Stimulated activated CD8-positive, alpha-beta memory T cell treated with anti-CD3 and anti-CD28 coated beads, Interleukin-12 subunit alpha, Interleukin-12 subunit beta, amount 100 ng/mL, for 24 hours (primary cell): ENCODE measurements around the gene ST8SIA2.

Experiments used
- DNase-seq: peaks from one replicate; pipeline ENCODE4 v3.0.0-alpha.2; 2020; ENCODE audit errors: extremely low read depth

ST8SIA2 gene

GRCh38 chr15:92393071-92393979, at the start of gene ST8SIA2:
Gene ST8SIA2, plus strand, starts transcription at chr15:92393881. Its CDS starts 184 bp downstream, at chr15:92394065.
- no peak for DNase-seq

GRCh38 chr15:92343924-92344643, 49.6 kb upstream of the ST8SIA2 start:
- DNase-seq: no peak

DNA sequence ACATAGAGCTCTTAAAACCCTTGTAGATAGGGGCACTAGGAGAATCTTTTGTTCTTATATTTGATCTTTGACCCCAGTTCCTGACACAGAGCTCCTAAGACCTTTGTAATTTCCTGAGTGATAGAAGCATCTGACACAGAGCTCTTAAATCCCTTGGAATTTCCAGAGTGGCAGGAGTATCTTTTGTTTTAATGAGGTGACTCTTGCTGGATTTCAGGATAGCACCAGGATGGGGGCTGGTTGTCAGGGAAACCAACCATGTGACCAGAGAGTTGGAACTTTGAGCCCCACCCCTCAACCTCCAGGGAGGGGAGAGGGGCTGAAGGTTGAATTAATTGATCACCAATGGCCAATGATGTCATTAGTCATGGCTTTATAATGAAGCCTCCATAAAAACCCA, 47.6 kb upstream of the ST8SIA2 start:
- DNase-seq: no peak

DNA sequence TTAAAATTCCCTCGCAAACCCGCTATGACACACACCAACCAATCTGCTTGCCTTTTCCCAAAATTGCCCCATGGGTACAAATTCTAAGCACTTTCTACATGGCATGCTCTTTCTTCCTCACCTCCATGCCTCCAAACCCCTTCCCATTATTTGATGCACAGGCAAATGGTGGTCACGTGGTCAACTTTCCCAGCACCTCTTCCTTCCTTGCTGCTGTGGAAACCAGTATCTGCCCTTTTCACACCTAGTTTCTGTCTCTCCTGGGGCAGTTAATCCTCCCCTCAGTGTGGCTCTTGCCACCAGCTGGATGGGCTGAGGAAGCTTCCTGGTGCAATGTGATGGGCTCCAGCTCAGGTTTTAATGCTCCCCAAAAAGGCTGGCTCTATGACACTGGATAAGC, 38.4 kb upstream of the ST8SIA2 start:
- no peak for DNase-seq

- no peak for DNase-seq
These were observed 32.2 kb upstream of the ST8SIA2 start for GRCh38 chr15:92361321-92362000.

- DNase-seq: no peak
These were observed 31.7 kb upstream of the ST8SIA2 start for GRCh38 chr15:92362001-92362350.

- DNase-seq: no peak
These were observed 28.6 kb upstream of the ST8SIA2 start for GRCh38 chr15:92365084-92365483.

DNA sequence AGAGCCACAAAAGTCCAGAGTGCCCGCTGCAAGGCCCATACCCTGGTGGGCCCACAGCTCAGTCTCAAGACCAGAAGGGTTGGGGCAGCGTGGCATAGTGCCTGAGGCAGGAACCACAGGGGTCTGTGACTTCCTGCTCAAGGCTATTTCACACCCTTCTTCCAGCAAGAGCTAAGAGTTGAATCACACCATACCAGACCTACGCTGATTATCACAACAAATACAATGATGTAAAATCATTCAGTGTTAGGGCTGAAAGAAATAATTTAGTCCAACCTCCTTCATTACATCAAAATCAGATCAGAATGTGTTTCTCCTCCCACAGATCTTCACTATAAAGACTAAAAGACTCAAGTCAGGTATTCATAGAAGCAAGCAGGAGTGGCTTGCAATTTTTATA, 27.8 kb upstream of the ST8SIA2 start:
- DNase-seq: no peak

- DNase-seq: no peak
These were observed 27.3 kb upstream of the ST8SIA2 start for GRCh38 chr15:92366381-92366780.

DNA sequence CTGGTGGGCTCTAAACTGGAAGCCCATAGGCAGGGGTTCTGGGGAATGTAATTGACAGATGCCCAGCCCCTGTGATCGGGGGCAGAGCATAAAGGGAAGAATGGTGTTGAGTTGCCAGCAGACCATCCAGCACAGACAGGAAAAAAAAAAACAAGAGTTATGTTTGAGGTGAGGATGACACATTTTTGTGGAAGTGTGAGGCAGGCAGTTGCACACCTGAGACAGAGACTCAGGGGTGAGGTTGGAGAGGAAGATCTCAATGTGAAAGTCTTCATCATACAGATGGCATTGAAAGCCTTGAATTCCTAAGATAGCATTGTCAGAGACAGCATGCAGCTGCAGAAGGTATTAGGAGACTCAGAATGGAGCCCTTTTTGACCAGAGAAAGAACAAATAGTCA, 18.6 kb upstream of the ST8SIA2 start:
- DNase-seq: no peak

GRCh38 chr15:92376109-92376508, 17.6 kb upstream of the ST8SIA2 start:
- no peak for DNase-seq

DNA sequence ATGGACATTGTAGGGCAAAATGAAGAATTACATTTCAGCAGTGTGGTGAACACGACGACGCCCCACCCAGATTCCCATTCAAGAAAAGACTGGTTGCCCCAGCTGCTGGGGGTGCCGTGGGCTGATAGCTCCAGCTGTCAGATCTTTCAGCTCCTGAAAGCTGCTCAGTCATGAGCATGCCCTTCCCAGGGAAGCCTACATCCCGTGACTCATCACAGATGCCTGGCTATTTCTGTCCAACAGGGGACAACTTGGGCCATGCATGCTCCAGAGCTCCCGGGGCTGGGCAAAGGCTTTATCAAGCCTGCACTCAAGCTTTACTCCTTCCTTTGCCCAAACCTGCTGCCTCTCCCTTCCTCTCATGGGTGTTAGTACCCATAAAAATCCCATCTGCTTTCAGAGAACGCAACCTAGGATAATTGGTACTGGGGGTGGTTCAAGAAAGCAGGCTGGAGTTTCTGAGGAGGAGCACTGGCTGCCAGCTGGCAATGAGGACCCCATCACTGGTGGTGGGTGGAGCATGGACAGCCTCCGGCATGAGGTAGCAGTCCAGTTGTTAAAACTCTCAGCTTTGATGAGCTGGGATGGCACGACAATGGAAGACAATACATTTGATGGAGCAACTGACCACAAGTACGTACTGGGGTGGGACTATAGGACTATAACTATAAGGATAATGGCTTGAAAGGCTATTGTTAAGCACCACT, 16.4 kb upstream of the ST8SIA2 start:
- DNase-seq: no peak

DNA sequence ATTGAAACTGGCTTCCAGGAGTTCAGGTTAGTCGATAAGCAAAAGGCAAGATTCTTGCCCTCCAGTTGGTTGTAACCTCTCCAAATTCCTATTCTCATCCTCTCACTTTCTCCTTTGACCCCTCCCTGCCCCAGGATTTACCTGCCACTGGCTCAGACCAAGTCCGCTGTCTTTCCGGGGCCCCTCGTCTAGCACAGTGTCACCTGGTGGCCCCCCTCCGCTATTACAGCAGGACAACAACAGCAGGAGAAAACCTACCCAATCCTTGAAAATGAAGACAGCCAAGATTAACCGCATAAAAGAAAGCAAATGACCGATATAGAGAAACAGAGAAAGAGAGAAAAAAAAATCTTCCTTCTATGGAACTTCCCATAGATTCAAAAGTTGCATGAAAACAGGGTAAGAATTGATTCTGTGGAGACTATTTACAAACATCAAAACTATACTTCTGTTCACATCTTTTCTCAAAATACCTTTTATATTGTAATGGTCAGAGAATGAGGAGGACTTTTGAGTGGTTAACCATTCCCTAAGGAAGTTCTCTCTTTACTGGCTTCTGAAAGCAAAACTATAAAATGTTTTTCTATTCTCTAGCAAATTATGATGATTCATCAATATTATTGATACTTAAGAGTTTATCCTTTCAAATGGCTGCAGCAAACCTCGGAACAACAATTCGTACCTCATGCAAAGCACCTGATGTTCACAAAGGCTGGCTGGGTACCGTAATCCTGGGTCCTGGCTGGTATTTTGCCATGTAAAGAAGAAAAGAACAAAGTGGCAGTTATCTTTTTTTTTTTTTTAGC, 10.0 kb upstream of the ST8SIA2 start:
- DNase-seq: no peak

DNA sequence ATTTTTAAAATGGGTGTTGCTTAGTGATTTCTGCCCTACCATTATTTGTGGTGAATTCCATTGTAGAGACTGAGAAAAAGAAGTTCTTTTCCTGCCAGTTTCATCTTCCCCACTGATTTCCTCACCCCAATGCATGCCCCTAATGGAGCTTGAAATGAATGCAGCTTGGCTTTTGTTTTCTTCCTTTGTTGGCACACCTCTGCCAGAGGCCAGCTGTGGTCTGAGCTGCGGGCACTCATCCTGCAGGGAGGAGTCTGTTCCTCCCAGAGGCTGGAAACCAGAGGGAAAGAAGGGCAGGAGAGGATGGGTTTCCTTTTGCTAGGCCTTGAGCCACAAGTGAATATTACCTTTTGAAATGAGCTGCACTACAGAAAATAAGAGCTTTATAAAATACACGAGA, 9.3 kb upstream of the ST8SIA2 start:
- no peak for DNase-seq

GRCh38 chr15:92385096-92385495, 8.6 kb upstream of the ST8SIA2 start:
- DNase-seq: no peak

DNA sequence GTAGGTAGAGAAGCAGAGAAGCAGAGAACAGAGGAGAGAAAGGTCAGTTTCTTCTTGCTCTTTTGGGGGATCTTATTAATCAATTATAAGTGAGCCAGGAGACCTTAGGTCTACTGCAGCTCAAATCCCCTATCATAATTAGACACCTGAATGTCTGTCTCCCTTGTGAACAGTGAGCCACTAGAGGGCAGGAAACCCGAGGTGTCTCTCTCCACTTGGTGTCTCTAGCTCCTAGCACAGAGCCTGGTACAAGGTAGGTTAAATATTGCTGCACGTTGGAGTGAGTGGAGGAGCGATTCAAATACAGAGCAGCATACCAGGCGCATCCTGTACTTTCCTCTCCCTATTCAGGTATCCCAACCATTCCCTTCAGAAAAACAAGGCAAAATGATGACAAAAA, 2.0 kb upstream of the ST8SIA2 start:
- no peak for DNase-seq

- no peak for DNase-seq
These were observed 1.2 kb upstream of the ST8SIA2 start for GRCh38 chr15:92392462-92392861.

GRCh38 chr15:92393980-92394308, 263 bp downstream of the ST8SIA2 start:
- DNase-seq: no peak

GRCh38 chr15:92394309-92395097, 822 bp downstream of the ST8SIA2 start:
- no peak for DNase-seq

DNA sequence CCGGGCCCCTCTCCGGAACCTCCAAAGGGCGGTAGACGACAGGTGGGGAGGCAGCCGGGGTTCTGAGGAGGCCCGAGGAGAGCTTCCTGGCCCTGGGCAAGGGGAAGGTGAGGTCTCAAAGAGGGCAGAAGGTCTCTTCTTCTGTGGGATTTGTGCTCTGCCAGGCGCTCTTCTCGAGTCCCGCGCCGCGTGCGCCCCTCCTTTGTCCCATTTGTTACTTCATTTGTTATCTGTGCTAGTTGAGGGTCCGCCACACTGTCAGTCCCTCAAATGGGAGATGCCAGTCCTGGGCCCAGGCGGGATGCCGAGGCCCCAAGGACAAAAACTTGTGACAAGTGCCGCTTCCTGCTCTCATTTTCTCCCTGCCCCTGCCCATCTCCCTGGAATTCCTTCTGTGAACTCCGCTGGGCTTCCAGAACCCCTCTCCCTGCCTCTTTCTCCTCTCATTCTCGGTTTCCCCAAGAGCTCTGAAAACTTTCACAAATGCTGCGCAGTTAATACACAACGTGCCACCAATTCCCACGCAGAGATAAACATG, 1.5 kb downstream of the ST8SIA2 start:
- no peak for DNase-seq
